Thyroid gland (tissue), 4 donors: ENCODE results near the gene CHRD. TPM values are rescaled to one million over a fixed set of nuclear protein-coding genes. Genes with fewer than 3 reads are reported as not detected.

Experiments
- DNase-seq, 2 donors: peaks; one replicate each; pipeline ENCODE4 v3.0.0-alpha.2; 2019
- H3K27ac ChIP-seq, 3 donors: fragments of 200-600 bp; sonication (generic); 1 replicate in 2 of 3; 2 replicates in 1 of 3; pipeline ENCODE4 v1.5.1; 2016 to 2019; ENCODE audit warnings: mild to moderate bottlenecking in 1 of 3, moderate library complexity in 1 of 3
- H3K27me3 ChIP-seq: fragments of 200-600 bp; sonication (generic); one replicate; pipeline ENCODE4 v1.5.1; 2019
- H3K36me3 ChIP-seq, 2 donors: fragments of 200-600 bp; sonication (generic); one replicate each; pipeline ENCODE4 v1.5.1; 2016 to 2019
- H3K4me1 ChIP-seq, 2 donors: fragments of 200-600 bp; sonication (generic); one replicate each; pipeline ENCODE4 v1.5.1; 2017 to 2019
- H3K4me3 ChIP-seq, 3 donors: fragments of 200-600 bp; sonication (generic); replicated peaks in 1 of 3; 1 replicate in 2 of 3; 2 replicates in 1 of 3; pipeline ENCODE4 v1.5.1; 2016; ENCODE audit warnings: mild to moderate bottlenecking in 1 of 3
- H3K9me3 ChIP-seq: fragments of 200-600 bp; sonication (generic); one replicate; pipeline ENCODE4 v1.5.1; 2017
- POLR2A ChIP-seq, 2 donors: fragments of 450-650 bp; IDR thresholded peaks; one replicate each; pipeline ENCODE4 v1.6.1; 2017; ENCODE audit warnings: antibody characterized with exemption in 2 of 2, mild to moderate bottlenecking in 2 of 2, moderate library complexity in 1 of 2
- WGBS, 2 donors: methylation state at CpG; one replicate each; pipeline ENCODE4 v1.1.5; 2017; 5-methylcytosine and 5-hydroxymethylcytosine counted together
- intact Hi-C: fragments of 100-400 bp; cut with DNase I; formaldehyde crosslinking; loops from one replicate; pipeline ENCODE4 v1.15.1; 2023
- total RNA-seq, 4 donors: library from RNA; depleted of rRNA; stranded (reverse); fragments of >200 nt; gene quantifications; one replicate each; pipeline ENCODE4 v1.2.3, GENCODE V29; 2016
- TF ChIP-seq, protein P1 (sequence below), 6 experiments: fragments of 200-600 bp in 3 of 6; fragments of 450-650 bp in 3 of 6; sonication (generic) in 3 of 6; IDR thresholded peaks; one replicate each; pipeline ENCODE4 v1.5.1; 2016 to 2019; ENCODE audit warnings: antibody characterized with exemption in 6 of 6, mild to moderate bottlenecking in 2 of 6, inconsistent platforms in 1 of 6, moderate library complexity in 1 of 6

The CHRD gene
- total RNA-seq, 4 donors from 2014 or later = 4.1 to 14.8 (median 8.0) TPM

DNA sequence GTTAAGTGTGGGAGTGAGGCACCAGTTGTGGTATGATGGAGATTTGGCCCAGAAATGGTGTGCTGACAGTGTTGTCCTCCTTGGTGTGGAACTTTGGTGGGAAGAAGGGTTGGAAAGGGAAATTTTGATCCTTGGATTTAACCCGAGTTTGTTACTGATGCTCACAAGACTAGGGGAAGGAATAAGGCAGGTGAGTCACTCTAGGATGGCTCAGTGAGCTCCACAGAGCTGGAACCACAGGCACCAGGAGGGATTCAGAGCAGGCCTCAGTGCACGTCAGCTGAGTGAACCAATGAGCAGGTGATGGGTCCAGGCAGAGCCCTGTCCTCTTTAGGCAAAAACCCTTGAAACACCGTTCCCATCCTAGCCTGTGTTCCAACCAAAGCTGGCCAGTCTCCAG is 11.4 kb downstream of the CHRD start:
- Histone ChIP-seq H3K36me3 (no peaks in the 10 kb centered on the region), H3K27me3 (no peaks in the 10 kb centered on the region), H3K27ac (no peak overlapping the region), H3K4me1 (no peaks in the 10 kb centered on the region), H3K9me3 (no peaks in the 10 kb centered on the region), H3K4me3 (no peak overlapping the region)
- intact Hi-C loops = no loop called here
- TF ChIP-seq, protein P1, sequence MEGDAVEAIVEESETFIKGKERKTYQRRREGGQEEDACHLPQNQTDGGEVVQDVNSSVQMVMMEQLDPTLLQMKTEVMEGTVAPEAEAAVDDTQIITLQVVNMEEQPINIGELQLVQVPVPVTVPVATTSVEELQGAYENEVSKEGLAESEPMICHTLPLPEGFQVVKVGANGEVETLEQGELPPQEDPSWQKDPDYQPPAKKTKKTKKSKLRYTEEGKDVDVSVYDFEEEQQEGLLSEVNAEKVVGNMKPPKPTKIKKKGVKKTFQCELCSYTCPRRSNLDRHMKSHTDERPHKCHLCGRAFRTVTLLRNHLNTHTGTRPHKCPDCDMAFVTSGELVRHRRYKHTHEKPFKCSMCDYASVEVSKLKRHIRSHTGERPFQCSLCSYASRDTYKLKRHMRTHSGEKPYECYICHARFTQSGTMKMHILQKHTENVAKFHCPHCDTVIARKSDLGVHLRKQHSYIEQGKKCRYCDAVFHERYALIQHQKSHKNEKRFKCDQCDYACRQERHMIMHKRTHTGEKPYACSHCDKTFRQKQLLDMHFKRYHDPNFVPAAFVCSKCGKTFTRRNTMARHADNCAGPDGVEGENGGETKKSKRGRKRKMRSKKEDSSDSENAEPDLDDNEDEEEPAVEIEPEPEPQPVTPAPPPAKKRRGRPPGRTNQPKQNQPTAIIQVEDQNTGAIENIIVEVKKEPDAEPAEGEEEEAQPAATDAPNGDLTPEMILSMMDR (IDR thresholded peaks at IDR 0.05) = no peak
- TF ChIP-seq POLR2A (IDR thresholded peaks at IDR 0.05) = no peak
- no peak for DNase-seq
- WGBS, 2 donors = 73 to 84% methylated on average over 3 of the region's 3 CpGs

- WGBS, 2 donors = 89 to 90% methylated on average over 2 to 3 of the region's 5 CpGs
- H3K9me3 ChIP-seq = no peaks in the 10 kb centered on the region
- no peak overlapping the region for H3K4me3 ChIP-seq
- TF ChIP-seq POLR2A (IDR thresholded peaks at IDR 0.05) = no peak
- TF ChIP-seq, protein P1 (IDR thresholded peaks at IDR 0.05) = no peak
- no peaks in the 10 kb centered on the region for H3K4me1 ChIP-seq
- H3K36me3 ChIP-seq = no peaks in the 10 kb centered on the region
- DNase-seq = no peak
- no peak overlapping the region for H3K27ac ChIP-seq
- H3K27me3 ChIP-seq = no peaks in the 10 kb centered on the region
- intact Hi-C loops = no loop called here
Measured at GRCh38 chr3:184395320-184395660, 15.4 kb downstream of the CHRD start.

DNA sequence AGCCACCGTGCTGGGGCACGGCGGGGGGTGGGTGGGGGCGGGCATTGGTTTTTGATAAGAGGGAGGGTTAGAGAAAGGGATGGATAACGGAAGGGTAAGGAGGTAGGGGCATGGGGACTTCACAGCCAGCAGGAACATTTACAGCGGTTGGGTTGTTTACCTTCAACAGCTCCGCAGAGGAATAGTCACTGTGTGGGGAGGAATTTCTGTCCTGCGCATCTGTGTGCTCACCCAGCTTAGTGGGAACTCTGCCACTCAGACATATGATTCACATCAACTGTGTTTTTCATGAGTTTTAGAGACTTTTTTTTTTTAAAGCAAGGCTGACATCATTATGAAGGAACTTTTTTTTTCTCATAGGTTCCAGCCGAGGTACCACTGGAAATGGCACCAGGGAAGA is 19.6 kb downstream of the CHRD start:
- intact Hi-C loops = no loop called here
- Histone ChIP-seq H3K4me1 (no peaks in the 10 kb centered on the region), H3K27ac (no peak overlapping the region), H3K36me3 (no peaks in the 10 kb centered on the region), H3K4me3 (no peak overlapping the region), H3K27me3 (no peaks in the 10 kb centered on the region), H3K9me3 (no peaks in the 10 kb centered on the region)
- no peak for DNase-seq
- no peak for TF ChIP-seq POLR2A (IDR thresholded peaks at IDR 0.05)
- TF ChIP-seq, protein P1 (IDR thresholded peaks at IDR 0.05) = no peak
- WGBS, 2 donors = 16 to 21% methylated on average over 8 to 9 of the region's 9 CpGs

- no peaks in the 10 kb centered on the region for H3K4me1 ChIP-seq
- no peak overlapping the region for H3K27ac ChIP-seq
- no peak overlapping the region for H3K4me3 ChIP-seq
- 80 to 81% methylated on average over 20 of the region's 20 CpGs for WGBS, 2 donors
- TF ChIP-seq POLR2A (IDR thresholded peaks at IDR 0.05) = no peak
- TF ChIP-seq, protein P1 (IDR thresholded peaks at IDR 0.05) = no peak
- no peaks in the 10 kb centered on the region for H3K9me3 ChIP-seq
- no peaks in the 10 kb centered on the region for H3K36me3 ChIP-seq
- DNase-seq = no peak
- intact Hi-C loops = no loop called here
- no peaks in the 10 kb centered on the region for H3K27me3 ChIP-seq
Measured at GRCh38 chr3:184405075-184406030, 25.5 kb downstream of the CHRD start.

GRCh38 chr3:184409331-184409926 is 29.6 kb downstream of the CHRD start:
- no peak for DNase-seq
- intact Hi-C loops = no loop called here
- no peaks in the 10 kb centered on the region for H3K9me3 ChIP-seq
- TF ChIP-seq, protein P1 (IDR thresholded peaks at IDR 0.05) = no peak
- TF ChIP-seq POLR2A (IDR thresholded peaks at IDR 0.05) = no peak
- H3K4me3 ChIP-seq = no peak overlapping the region
- no peaks in the 10 kb centered on the region for H3K4me1 ChIP-seq
- H3K27me3 ChIP-seq = no peaks in the 10 kb centered on the region
- no peak overlapping the region for H3K27ac ChIP-seq
- 80 to 83% methylated on average over 8 of the region's 8 CpGs for WGBS, 2 donors
- H3K36me3 ChIP-seq = no peaks in the 10 kb centered on the region
